Measurements from ENCODE around the gene VILL. TPM values are rescaled to one million over a fixed set of nuclear protein-coding genes. Genes with fewer than 3 reads are reported as not detected.
A peak's percentile ranks its signal among the peaks of the same experiment; 100 is the strongest.

The VILL gene
- polyA plus RNA-seq, 1 experiment = 8.8 TPM

DNA sequence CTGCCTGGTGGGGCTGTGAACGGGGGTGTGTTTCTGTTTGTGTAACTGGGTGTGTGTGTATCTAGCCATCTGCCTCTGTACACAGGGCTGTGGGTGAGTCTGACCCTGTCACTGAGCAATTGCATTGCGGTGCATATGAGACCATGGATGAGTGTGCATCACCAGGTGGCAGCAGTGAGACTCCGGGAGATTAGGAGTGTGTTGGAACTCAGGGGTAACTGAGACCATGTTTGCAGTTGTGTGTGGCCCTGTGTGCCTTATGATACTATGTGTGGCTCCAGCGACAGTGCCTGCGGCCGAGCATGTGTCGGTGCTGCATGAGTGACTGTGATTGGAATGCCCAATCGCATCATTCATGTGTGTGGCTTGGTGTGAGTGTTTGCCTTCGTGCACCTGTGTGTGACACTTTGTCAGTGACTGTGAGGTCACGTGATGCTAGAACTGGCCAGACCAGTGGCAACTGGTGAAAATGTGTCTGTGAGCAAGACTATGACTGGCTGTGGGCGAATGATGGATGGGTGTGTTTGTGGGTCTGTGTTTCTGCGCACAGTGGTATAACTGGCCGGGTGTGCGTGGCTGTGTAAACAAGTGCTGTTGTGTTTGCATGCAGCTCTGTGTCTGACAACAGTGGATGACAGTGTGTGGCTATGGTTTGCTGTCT is 14.0 kb downstream of the VILL start:
- no peaks in the 10 kb centered on the region for H3K27me3 ChIP-seq (ENCODE audit: control insufficient read depth, insufficient read depth, low read length)
- no peak for DNase-seq (ENCODE audit: low read depth)
- H3K36me3 ChIP-seq (ENCODE audit: control insufficient read depth, insufficient read depth, low read length) = peaks cover 7% of the 10 kb centered on the region
- CTCF ChIA-PET = interaction anchor here (0.5 to 5.6 kb wide), 9 partner anchors 8 to 475 kb away, joined by 3 to 66 read pairs (median 4); no protein-coding TSS in a partner anchor
- TF ChIP-seq, protein P1, sequence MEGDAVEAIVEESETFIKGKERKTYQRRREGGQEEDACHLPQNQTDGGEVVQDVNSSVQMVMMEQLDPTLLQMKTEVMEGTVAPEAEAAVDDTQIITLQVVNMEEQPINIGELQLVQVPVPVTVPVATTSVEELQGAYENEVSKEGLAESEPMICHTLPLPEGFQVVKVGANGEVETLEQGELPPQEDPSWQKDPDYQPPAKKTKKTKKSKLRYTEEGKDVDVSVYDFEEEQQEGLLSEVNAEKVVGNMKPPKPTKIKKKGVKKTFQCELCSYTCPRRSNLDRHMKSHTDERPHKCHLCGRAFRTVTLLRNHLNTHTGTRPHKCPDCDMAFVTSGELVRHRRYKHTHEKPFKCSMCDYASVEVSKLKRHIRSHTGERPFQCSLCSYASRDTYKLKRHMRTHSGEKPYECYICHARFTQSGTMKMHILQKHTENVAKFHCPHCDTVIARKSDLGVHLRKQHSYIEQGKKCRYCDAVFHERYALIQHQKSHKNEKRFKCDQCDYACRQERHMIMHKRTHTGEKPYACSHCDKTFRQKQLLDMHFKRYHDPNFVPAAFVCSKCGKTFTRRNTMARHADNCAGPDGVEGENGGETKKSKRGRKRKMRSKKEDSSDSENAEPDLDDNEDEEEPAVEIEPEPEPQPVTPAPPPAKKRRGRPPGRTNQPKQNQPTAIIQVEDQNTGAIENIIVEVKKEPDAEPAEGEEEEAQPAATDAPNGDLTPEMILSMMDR (IDR thresholded peaks at IDR 0.05; ENCODE audit: insufficient read depth, low read depth, low read length) = peak; percentile 79
- POLR2A ChIA-PET = no interaction called here
- H3K4me3 ChIP-seq (ENCODE audit: low read depth, low read length) = no peak overlapping the region

DNA sequence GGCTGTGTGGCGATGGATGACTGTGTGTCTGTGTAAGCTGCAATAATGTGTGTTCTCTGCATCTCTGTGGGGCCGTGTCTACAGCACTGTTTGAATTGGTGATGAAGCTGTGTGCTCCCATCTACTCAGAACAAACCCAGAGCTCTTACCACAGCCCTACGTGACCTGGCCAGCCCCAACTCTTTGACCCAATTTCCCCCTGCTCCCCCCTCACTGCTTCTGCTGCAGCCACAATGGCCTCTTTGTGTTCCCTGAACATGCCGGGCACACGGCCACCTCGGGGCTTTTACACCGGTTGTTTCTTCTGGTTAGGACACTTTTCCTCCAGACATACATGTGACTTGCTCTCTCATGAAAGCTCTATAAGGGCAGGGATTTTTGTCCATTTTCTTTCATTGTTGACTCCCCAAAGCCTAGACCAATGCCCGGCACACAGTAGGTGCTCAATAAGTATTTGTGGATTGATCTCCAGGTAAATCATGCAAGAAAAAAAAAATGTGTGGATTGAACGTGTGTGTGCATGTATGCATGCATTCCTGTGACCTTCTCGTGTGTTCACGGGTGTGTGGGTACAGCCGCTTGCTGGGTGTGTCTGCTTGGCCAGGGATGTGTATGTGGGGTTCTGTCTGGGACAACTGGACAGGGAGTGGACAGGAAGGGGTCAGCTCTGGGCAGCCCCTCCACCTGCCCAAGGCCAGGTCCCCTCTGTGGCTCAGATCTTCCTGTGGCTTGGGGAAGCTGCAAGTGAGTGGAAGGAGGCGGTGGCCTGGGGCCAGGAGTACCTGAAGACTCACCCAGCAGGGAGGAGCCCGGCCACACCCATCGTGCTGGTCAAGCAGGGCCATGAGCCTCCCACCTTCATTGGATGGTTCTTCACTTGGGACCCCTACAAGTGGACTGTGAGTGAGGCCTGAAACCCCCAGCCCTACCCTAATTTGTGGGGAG is 14.8 kb downstream of the VILL start:
- ChIA-PET CTCF (interaction anchor here (0.5 to 5.6 kb wide), 4 partner anchors 31 to 151 kb away, joined by 3 to 66 read pairs (median 8); no protein-coding TSS in a partner anchor), POLR2A (no interaction called here)
- Histone ChIP-seq H3K27me3 (ENCODE audit: control insufficient read depth, insufficient read depth, low read length) (no peaks in the 10 kb centered on the region), H3K36me3 (ENCODE audit: control insufficient read depth, insufficient read depth, low read length) (peaks cover 7% of the 10 kb centered on the region), H3K4me3 (ENCODE audit: low read depth, low read length) (no peak overlapping the region)
- TF ChIP-seq, protein P1 (IDR thresholded peaks at IDR 0.05; ENCODE audit: insufficient read depth, low read depth, low read length) = no peak
- DNase-seq (ENCODE audit: low read depth) = no peak

- Histone ChIP-seq H3K27me3 (ENCODE audit: control insufficient read depth, insufficient read depth, low read length) (no peaks in the 10 kb centered on the region), H3K4me3 (ENCODE audit: low read depth, low read length) (no peak overlapping the region), H3K36me3 (ENCODE audit: control insufficient read depth, insufficient read depth, low read length) (peaks cover 7% of the 10 kb centered on the region)
- TF ChIP-seq, protein P1 (IDR thresholded peaks at IDR 0.05; ENCODE audit: insufficient read depth, low read depth, low read length) = no peak
- POLR2A ChIA-PET = no interaction called here
- CTCF ChIA-PET = interaction anchor here (1.4 to 5.6 kb wide), 3 partner anchors 9 to 152 kb away, joined by 3 to 66 read pairs (median 3); no protein-coding TSS in a partner anchor
- DNase-seq (ENCODE audit: low read depth) = no peak
Measured at GRCh38 chr3:38006031-38006430, 15.4 kb downstream of the VILL start.

- Histone ChIP-seq H3K4me3 (ENCODE audit: low read depth, low read length) (no peak overlapping the region), H3K27me3 (ENCODE audit: control insufficient read depth, insufficient read depth, low read length) (no peaks in the 10 kb centered on the region), H3K36me3 (ENCODE audit: control insufficient read depth, insufficient read depth, low read length) (peaks cover 7% of the 10 kb centered on the region)
- ChIA-PET POLR2A (no interaction called here), CTCF (interaction anchor here (0.6 to 1.4 kb wide), 3 partner anchors 10 to 35 kb away, joined by 3 read pairs; no protein-coding TSS in a partner anchor)
- TF ChIP-seq, protein P1 (IDR thresholded peaks at IDR 0.05; ENCODE audit: insufficient read depth, low read depth, low read length) = no peak
- DNase-seq (ENCODE audit: low read depth) = no peak
Measured at GRCh38 chr3:38006445-38006995, 15.9 kb downstream of the VILL start.

DNA sequence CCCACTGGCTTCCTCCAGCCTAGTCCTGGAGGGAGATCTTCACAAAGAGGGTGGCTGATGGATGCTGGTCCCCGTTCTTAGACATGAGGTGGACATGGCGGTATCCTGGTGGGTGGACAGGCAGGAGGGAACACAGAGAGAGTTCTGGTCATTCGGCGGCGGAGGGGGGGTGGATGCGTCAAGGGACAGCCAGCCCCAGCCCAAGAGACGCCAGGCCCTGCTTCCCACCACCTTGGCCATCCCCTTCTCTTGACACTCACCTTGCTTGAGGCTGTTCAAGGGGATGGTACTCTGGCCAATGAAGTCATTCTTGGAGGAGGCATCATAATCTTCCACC is 17.1 kb downstream of the VILL start:
- TF ChIP-seq, protein P1 (IDR thresholded peaks at IDR 0.05; ENCODE audit: insufficient read depth, low read depth, low read length) = no peak
- ChIA-PET CTCF (interaction anchor here (0.7 to 0.9 kb wide), 2 partner anchors 44 to 152 kb away, joined by 3 to 7 read pairs; no protein-coding TSS in a partner anchor), POLR2A (no interaction called here)
- no peaks in the 10 kb centered on the region for H3K27me3 ChIP-seq (ENCODE audit: control insufficient read depth, insufficient read depth, low read length)
- H3K36me3 ChIP-seq (ENCODE audit: control insufficient read depth, insufficient read depth, low read length) = peaks cover 7% of the 10 kb centered on the region
- H3K4me3 ChIP-seq (ENCODE audit: low read depth, low read length) = no peak overlapping the region
- DNase-seq (ENCODE audit: low read depth) = no peak

Data from BJ (cell line).